HEK293 (cell line): ENCODE results near the gene VGLL2.

Experiments used
- CTCF ChIA-PET: fragments of 350-600 bp; formaldehyde crosslinking; extraction: SDS; loops from one replicate; lab custom pipeline; 2021; ENCODE audit warnings: antibody characterized with exemption; lab: Yijun Ruan, JAX
- POLR2A ChIA-PET: fragments of 300-600 bp; formaldehyde crosslinking; extraction: SDS; loops from one replicate; lab custom pipeline; 2020; ENCODE audit warnings: antibody characterized with exemption, inconsistent platforms; lab: Yijun Ruan, JAX
- H3K27ac ChIP-seq: fragments of 200-500 bp; sonication (Bioruptor generic); 2 replicates; pipeline ENCODE4 v1.5.1; 2014; ENCODE audit warnings: low read depth, low read length, control low read depth, inconsistent platforms; ENCODE audit errors: extremely low read depth
- H3K36me3 ChIP-seq, 2 experiments: fragments of 200-500 bp in 1 of 2; sonication (Bioruptor generic) in 1 of 2; 1 replicate in 1 of 2; 2 replicates in 1 of 2; pipeline ENCODE4 v1.5.1; 2014 to 2017; ENCODE audit warnings: inconsistent platforms in 2 of 2, low read length in 2 of 2; ENCODE audit not compliant: control insufficient read depth in 2 of 2, insufficient read depth in 1 of 2
- H3K4me1 ChIP-seq: fragments of 200-500 bp; sonication (Bioruptor generic); 2 replicates; pipeline ENCODE4 v1.5.1; 2014; ENCODE audit warnings: mild to moderate bottlenecking, low read length, inconsistent platforms; ENCODE audit not compliant: control insufficient read depth, insufficient read depth
- H3K4me3 ChIP-seq: 2 replicates; pipeline ENCODE4 v1.5.1; 2011; ENCODE audit warnings: low read depth, mild to moderate bottlenecking, control low read depth, low read length, moderate library complexity
- H3K9me3 ChIP-seq: fragments of 200-500 bp; sonication (Bioruptor generic); 2 replicates; pipeline ENCODE4 v1.5.1; 2014; ENCODE audit warnings: low read depth, low read length, inconsistent platforms; ENCODE audit not compliant: control insufficient read depth, insufficient read depth
- KLF16 ChIP-seq: fragments of 450-650 bp; formaldehyde crosslinking; IDR thresholded peaks from 2 replicates; pipeline ENCODE4 v1.5.1; 2017; ENCODE audit warnings: missing biosample characterization, missing genetic modification characterization
- OSR2 ChIP-seq: fragments of 450-650 bp; formaldehyde crosslinking; IDR thresholded peaks from 2 replicates; pipeline ENCODE4 v1.5.1; 2016; ENCODE audit warnings: missing biosample characterization, missing genetic modification characterization
- ZBTB6 ChIP-seq: fragments of 450-650 bp; formaldehyde crosslinking; IDR thresholded peaks from 2 replicates; pipeline ENCODE4 v1.5.1; 2017; ENCODE audit warnings: missing biosample characterization, missing genetic modification characterization
- ZEB2 ChIP-seq: fragments of 450-650 bp; formaldehyde crosslinking; IDR thresholded peaks from 2 replicates; pipeline ENCODE4 v1.5.1; 2016; ENCODE audit warnings: missing biosample characterization, missing genetic modification characterization
- ZIC2 ChIP-seq: fragments of 450-650 bp; formaldehyde crosslinking; IDR thresholded peaks from 2 replicates; pipeline ENCODE4 v1.5.1; 2016; ENCODE audit warnings: missing biosample characterization, missing genetic modification characterization
- ZNF157 ChIP-seq: fragments of 450-650 bp; formaldehyde crosslinking; IDR thresholded peaks from 2 replicates; pipeline ENCODE4 v1.5.1; 2016; ENCODE audit warnings: missing biosample characterization, missing genetic modification characterization
- ZNF530 ChIP-seq: fragments of 450-650 bp; formaldehyde crosslinking; IDR thresholded peaks from 2 replicates; pipeline ENCODE4 v1.5.1; 2016; ENCODE audit warnings: low read depth, missing biosample characterization, missing genetic modification characterization
- ZNF610 ChIP-seq: fragments of 450-650 bp; formaldehyde crosslinking; IDR thresholded peaks from 2 replicates; pipeline ENCODE4 v1.5.1; 2016; ENCODE audit warnings: missing biosample characterization, missing genetic modification characterization, borderline replicate concordance
- ZSCAN23 ChIP-seq: fragments of 450-650 bp; formaldehyde crosslinking; IDR thresholded peaks from 2 replicates; pipeline ENCODE4 v1.5.1; 2016; ENCODE audit warnings: missing biosample characterization, missing genetic modification characterization
- TF ChIP-seq, protein P1 (sequence below): fragments of 450-650 bp; formaldehyde crosslinking; IDR thresholded peaks from 2 replicates; pipeline ENCODE4 v1.5.1; 2016; ENCODE audit warnings: missing biosample characterization, missing genetic modification characterization
- TF ChIP-seq, protein P2 (sequence below): fragments of 450-650 bp; formaldehyde crosslinking; IDR thresholded peaks from 2 replicates; pipeline ENCODE4 v1.5.1; 2016; ENCODE audit warnings: missing biosample characterization, missing genetic modification characterization
- TF ChIP-seq, protein P3 (sequence below): fragments of 450-650 bp; formaldehyde crosslinking; IDR thresholded peaks from 2 replicates; pipeline ENCODE4 v1.5.1; 2017; ENCODE audit warnings: missing biosample characterization, missing genetic modification characterization

Gene VGLL2

GRCh38 chr6:117304446-117304845 lies 39.1 kb downstream of the VGLL2 start:
- Histone ChIP-seq H3K4me3 (no peak overlapping the region), H3K9me3 (no peaks in the 10 kb centered on the region), H3K4me1 (no peaks in the 10 kb centered on the region), H3K27ac (no peak overlapping the region), H3K36me3 (no peaks in the 10 kb centered on the region)
- TF ChIP-seq, protein P1, sequence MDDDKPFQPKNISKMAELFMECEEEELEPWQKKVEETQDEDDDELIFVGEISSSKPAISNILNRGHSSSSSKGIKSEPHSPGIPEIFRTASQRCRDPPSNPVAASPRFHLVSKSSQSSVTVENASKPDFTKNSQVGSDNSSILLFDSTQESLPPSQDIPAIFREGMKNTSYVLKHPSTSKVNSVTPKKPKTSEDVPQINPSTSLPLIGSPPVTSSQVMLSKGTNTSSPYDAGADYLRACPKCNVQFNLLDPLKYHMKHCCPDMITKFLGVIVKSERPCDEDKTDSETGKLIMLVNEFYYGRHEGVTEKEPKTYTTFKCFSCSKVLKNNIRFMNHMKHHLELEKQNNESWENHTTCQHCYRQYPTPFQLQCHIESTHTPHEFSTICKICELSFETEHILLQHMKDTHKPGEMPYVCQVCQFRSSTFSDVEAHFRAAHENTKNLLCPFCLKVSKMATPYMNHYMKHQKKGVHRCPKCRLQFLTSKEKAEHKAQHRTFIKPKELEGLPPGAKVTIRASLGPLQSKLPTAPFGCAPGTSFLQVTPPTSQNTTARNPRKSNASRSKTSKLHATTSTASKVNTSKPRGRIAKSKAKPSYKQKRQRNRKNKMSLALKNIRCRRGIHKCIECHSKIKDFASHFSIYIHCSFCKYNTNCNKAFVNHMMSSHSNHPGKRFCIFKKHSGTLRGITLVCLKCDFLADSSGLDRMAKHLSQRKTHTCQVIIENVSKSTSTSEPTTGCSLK (tag by site-specific recombination) = no peak
- TF ChIP-seq ZSCAN23 (no peak), KLF16 (no peak), ZNF530 (tag by site-specific recombination) (no peak)
- ChIA-PET CTCF (interaction anchor here (0.6 to 3.3 kb wide), 5 partner anchors 10 to 584 kb away, joined by 3 to 11 read pairs (median 4); no protein-coding TSS in a partner anchor), POLR2A (interaction anchor here (1.2 kb wide), 1 partner anchor 45 kb away, joined by 3 read pairs; no protein-coding TSS in a partner anchor)

DNA sequence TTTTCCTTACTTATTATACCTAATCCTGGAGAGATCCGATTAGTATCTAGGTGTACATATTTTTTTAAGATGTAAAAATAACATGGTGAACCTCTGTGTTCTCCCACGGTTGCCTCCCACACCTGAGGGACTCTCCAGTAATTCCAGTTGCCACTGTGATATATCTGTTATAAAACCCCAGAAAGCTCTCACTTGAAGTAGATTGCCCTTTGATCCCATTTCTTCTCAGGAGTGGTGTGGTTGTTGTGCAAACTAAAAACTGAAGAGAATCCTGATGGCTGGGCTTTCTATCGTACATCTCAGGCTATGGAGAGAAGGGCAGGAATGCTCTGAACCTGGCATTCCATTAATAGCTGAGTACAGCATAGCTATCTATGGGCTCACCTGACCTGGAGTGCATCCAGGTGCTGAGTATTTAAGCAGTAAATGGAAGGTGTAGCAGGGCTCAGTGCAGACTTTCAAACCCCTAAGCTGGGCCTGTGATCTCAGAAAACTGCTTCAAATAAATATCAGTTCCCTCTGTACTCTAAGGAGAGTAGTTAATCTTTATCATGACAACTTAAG lies 41.0 kb downstream of the VGLL2 start:
- POLR2A ChIA-PET = no interaction called here
- no peaks in the 10 kb centered on the region for H3K4me1 ChIP-seq
- H3K9me3 ChIP-seq = no peaks in the 10 kb centered on the region
- TF ChIP-seq OSR2 = no peak
- TF ChIP-seq ZBTB6 = no peak
- TF ChIP-seq, protein P2, sequence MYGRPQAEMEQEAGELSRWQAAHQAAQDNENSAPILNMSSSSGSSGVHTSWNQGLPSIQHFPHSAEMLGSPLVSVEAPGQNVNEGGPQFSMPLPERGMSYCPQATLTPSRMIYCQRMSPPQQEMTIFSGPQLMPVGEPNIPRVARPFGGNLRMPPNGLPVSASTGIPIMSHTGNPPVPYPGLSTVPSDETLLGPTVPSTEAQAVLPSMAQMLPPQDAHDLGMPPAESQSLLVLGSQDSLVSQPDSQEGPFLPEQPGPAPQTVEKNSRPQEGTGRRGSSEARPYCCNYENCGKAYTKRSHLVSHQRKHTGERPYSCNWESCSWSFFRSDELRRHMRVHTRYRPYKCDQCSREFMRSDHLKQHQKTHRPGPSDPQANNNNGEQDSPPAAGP (tag by site-specific recombination) = no peak
- no peak for TF ChIP-seq ZEB2
- TF ChIP-seq, all 188 proteins: peak for 0
- CTCF ChIA-PET = interaction anchor here (0.5 to 1.0 kb wide), 4 partner anchors 9 to 335 kb away, joined by 3 to 5 read pairs (median 3); no protein-coding TSS in a partner anchor
- H3K27ac ChIP-seq = no peak overlapping the region
- no peaks in the 10 kb centered on the region for H3K36me3 ChIP-seq
- no peak overlapping the region for H3K4me3 ChIP-seq

GRCh38 chr6:117307655-117308054 lies 42.3 kb downstream of the VGLL2 start:
- Histone ChIP-seq H3K27ac (no peak overlapping the region), H3K9me3 (no peaks in the 10 kb centered on the region), H3K36me3 (no peaks in the 10 kb centered on the region), H3K4me1 (no peaks in the 10 kb centered on the region), H3K4me3 (no peak overlapping the region)
- TF ChIP-seq ZIC2 = 0 out of 2 replicates have a peak, but pooled peaks have one; percentile 9
- no peak for TF ChIP-seq OSR2
- TF ChIP-seq ZNF610 = no peak
- POLR2A ChIA-PET = no interaction called here
- CTCF ChIA-PET = interaction anchor here (0.6 to 1.3 kb wide), 4 partner anchors 9 to 339 kb away, joined by 3 to 5 read pairs (median 4); no protein-coding TSS in a partner anchor

DNA sequence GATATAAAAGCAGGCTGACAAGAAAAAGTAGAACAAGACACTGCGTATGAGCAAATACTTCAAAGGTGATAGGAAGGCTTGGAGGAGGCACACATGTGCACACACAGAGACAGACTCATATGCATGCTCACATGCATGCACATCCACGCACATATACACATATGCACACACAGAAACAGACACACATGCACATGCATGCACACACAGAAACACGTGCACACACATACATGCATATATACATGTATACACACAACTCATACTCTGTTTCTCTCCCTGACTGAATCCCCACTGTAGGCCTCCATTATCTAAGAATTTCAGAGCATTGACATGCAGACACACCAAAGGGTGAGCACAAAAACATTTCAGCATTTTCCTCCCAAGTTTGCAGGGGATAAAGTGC lies 43.7 kb downstream of the VGLL2 start:
- CTCF ChIA-PET = interaction anchor here (0.6 to 0.7 kb wide), 3 partner anchors 246 to 1283 kb away, joined by 3 read pairs; no protein-coding TSS in a partner anchor
- Histone ChIP-seq H3K4me3 (no peak overlapping the region), H3K4me1 (no peaks in the 10 kb centered on the region)
- TF ChIP-seq ZNF157 (tag by site-specific recombination) = no peak
- TF ChIP-seq, protein P3, sequence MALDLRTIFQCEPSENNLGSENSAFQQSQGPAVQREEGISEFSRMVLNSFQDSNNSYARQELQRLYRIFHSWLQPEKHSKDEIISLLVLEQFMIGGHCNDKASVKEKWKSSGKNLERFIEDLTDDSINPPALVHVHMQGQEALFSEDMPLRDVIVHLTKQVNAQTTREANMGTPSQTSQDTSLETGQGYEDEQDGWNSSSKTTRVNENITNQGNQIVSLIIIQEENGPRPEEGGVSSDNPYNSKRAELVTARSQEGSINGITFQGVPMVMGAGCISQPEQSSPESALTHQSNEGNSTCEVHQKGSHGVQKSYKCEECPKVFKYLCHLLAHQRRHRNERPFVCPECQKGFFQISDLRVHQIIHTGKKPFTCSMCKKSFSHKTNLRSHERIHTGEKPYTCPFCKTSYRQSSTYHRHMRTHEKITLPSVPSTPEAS (tag by site-specific recombination) = peak; percentile 74
- TF ChIP-seq, all 188 proteins: peak for 1
- no peak overlapping the region for H3K27ac ChIP-seq
- no peaks in the 10 kb centered on the region for H3K9me3 ChIP-seq
- no peaks in the 10 kb centered on the region for H3K36me3 ChIP-seq
- POLR2A ChIA-PET = no interaction called here
